HG02973 (cell line): ENCODE measurements around the gene QPCT.
"Not testable (repeated sequence)": the region's sequence is repeated elsewhere in the genome, so short reads cannot be mapped to it uniquely, and the experiment has no call there.

ENCODE experiments used
- ATAC-seq: cut with Tn5 transposase; IDR thresholded peaks from one replicate; pipeline ENCODE4 v1.9.1; 2021; ENCODE audit warnings: moderate library complexity; ENCODE audit not compliant: unreplicated experiment

The QPCT gene

GRCh38 chr2:37344453-37345361 is at the start of gene QPCT:
QPCT (plus strand) TSS chr2:37344630; CDS start chr2:37344732, 102 bp downstream.
- ATAC-seq: no peak

GRCh38 chr2:37294858-37295257 is 49.6 kb upstream of the QPCT start:
- not testable (repeated sequence) for ATAC-seq

- no peak for ATAC-seq
These were observed 48.9 kb upstream of the QPCT start for GRCh38 chr2:37295469-37296073.

GRCh38 chr2:37297632-37298031 is 46.8 kb upstream of the QPCT start:
- ATAC-seq: no peak

GRCh38 chr2:37300146-37300545 is 44.3 kb upstream of the QPCT start:
- ATAC-seq: no peak

- ATAC-seq: no peak
These were observed 43.9 kb upstream of the QPCT start for GRCh38 chr2:37300578-37300977.

GRCh38 chr2:37301408-37301807 is 43.0 kb upstream of the QPCT start:
- no peak for ATAC-seq

GRCh38 chr2:37302701-37303252 is 41.7 kb upstream of the QPCT start:
- no peak for ATAC-seq

- ATAC-seq: no peak
These were observed 38.4 kb upstream of the QPCT start for GRCh38 chr2:37306024-37306423.

- no peak for ATAC-seq
These were observed 36.9 kb upstream of the QPCT start for GRCh38 chr2:37307500-37307899.

GRCh38 chr2:37315364-37315763 is 29.1 kb upstream of the QPCT start:
- no peak for ATAC-seq

GRCh38 chr2:37316181-37316580 is 28.2 kb upstream of the QPCT start:
- no peak for ATAC-seq

- no peak for ATAC-seq
These were observed 26.7 kb upstream of the QPCT start for GRCh38 chr2:37317746-37318145.

GRCh38 chr2:37318401-37318800 is 26.0 kb upstream of the QPCT start:
- peak; percentile 73 for ATAC-seq

- no peak for ATAC-seq
These were observed 24.4 kb upstream of the QPCT start for GRCh38 chr2:37319754-37320609.

- ATAC-seq: no peak
These were observed 23.3 kb upstream of the QPCT start for GRCh38 chr2:37321029-37321682.

GRCh38 chr2:37322368-37322767 is 22.1 kb upstream of the QPCT start:
- no peak for ATAC-seq

- no peak for ATAC-seq
These were observed 21.2 kb upstream of the QPCT start for GRCh38 chr2:37323176-37323780.

GRCh38 chr2:37323781-37324535 is 20.5 kb upstream of the QPCT start:
- ATAC-seq: peak; percentile 19

GRCh38 chr2:37324536-37324785 is 20.0 kb upstream of the QPCT start:
- ATAC-seq: no peak
